Mesendoderm (in vitro differentiated cells): ENCODE data around the gene ADAMTS9.
A peak's percentile ranks its signal among the peaks of the same experiment; 100 is the strongest.

Experiments
- DNase-seq: peaks from one replicate; pipeline ENCODE4 v3.0.0; 2013
- H2AK5ac ChIP-seq: 2 replicates; pipeline ENCODE4 v1.6.1; 2013; ENCODE audit warnings: low read length, inconsistent platforms
- H2BK120ac ChIP-seq: 2 replicates; pipeline ENCODE4 v1.6.1; 2013; ENCODE audit warnings: low read depth, mild to moderate bottlenecking, low read length, moderate library complexity, mixed read lengths
- H2BK15ac ChIP-seq: replicated peaks from 2 replicates; pipeline ENCODE4 v1.6.1; 2013; ENCODE audit warnings: low read depth, mild to moderate bottlenecking, moderate library complexity
- H2BK5ac ChIP-seq: 2 replicates; pipeline ENCODE4 v1.6.1; 2013; ENCODE audit warnings: low read length, inconsistent platforms
- H3K18ac ChIP-seq: 2 replicates; pipeline ENCODE4 v1.6.1; 2013; ENCODE audit warnings: mild to moderate bottlenecking, low read length, mixed read lengths
- H3K23ac ChIP-seq: one replicate; pipeline ENCODE4 v1.6.1; 2013; ENCODE audit warnings: low read length
- H3K27ac ChIP-seq: 2 replicates; pipeline ENCODE4 v1.5.1; 2013; ENCODE audit warnings: low read depth, mild to moderate bottlenecking, inconsistent platforms, low read length, moderate library complexity
- H3K27me3 ChIP-seq: 2 replicates; pipeline ENCODE4 v1.6.1; 2013; ENCODE audit warnings: low read length, control low read depth, mild to moderate bottlenecking, inconsistent platforms; ENCODE audit not compliant: insufficient read depth, poor library complexity
- H3K36me3 ChIP-seq: 2 replicates; pipeline ENCODE4 v1.6.1; 2013; ENCODE audit warnings: low read length, inconsistent platforms; ENCODE audit not compliant: control insufficient read depth, insufficient read depth
- H3K4ac ChIP-seq: one replicate; pipeline ENCODE4 v1.6.1; 2013; ENCODE audit warnings: low read depth, mild to moderate bottlenecking, low read length, moderate library complexity
- H3K4me1 ChIP-seq: 2 replicates; pipeline ENCODE4 v1.6.1; 2013; ENCODE audit warnings: low read depth, low read length, inconsistent platforms; ENCODE audit not compliant: control insufficient read depth
- H3K4me2 ChIP-seq: 2 replicates; pipeline ENCODE4 v1.6.1; 2013; ENCODE audit warnings: low read length
- H3K4me3 ChIP-seq: 2 replicates; pipeline ENCODE4 v1.5.1; 2013; ENCODE audit warnings: mild to moderate bottlenecking, low read length
- H3K56ac ChIP-seq: one replicate; pipeline ENCODE4 v1.6.1; 2013; ENCODE audit warnings: low read length
- H3K79me1 ChIP-seq: 2 replicates; pipeline ENCODE4 v1.6.1; 2013; ENCODE audit warnings: low read length, inconsistent platforms
- H3K79me2 ChIP-seq: 2 replicates; pipeline ENCODE4 v1.6.1; 2013; ENCODE audit warnings: mild to moderate bottlenecking, low read length; ENCODE audit not compliant: control insufficient read depth, insufficient read depth
- H3K9ac ChIP-seq: 2 replicates; pipeline ENCODE4 v1.6.1; 2013; ENCODE audit warnings: low read length, inconsistent platforms
- H4K5ac ChIP-seq: one replicate; pipeline ENCODE4 v1.6.1; 2013; ENCODE audit warnings: low read length
- H4K8ac ChIP-seq: one replicate; pipeline ENCODE4 v1.6.1; 2013; ENCODE audit warnings: low read depth, mild to moderate bottlenecking, control low read depth, low read length, moderate library complexity
- WGBS: extraction: QIAGEN DNeasy Blood & Tissue Kit; methylation state at CpG from one replicate; pipeline ENCODE4 v1.1.7; 2013; ENCODE audit warnings: low lambda C conversion rate, missing lambda C conversion rate; ENCODE audit not compliant: insufficient coverage; ENCODE audit errors: extremely low coverage; 5-methylcytosine and 5-hydroxymethylcytosine counted together

The ADAMTS9 gene

DNA sequence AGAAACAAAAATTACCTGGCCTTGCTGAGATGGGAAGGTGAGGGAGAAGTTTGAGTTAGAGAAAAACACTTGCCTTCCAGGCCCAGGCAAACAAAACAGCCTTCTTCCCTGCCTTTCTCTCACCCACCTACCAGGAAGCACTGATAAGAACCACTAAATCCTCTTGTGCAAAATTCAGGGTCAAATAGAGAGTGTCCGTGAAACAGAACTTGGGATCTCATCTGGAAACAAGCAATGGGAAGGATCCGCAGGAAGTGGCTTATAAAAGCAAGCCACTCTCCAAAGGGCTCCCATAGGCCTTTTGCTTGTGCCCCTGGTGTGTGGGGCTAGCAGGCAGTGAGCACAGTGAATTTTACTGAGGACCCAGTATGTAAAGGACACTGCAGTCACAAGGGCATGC is 11.0 kb downstream of the ADAMTS9 start:
- H2BK15ac ChIP-seq, result no peak overlapping the region
- peak overlapping the region; percentile 40 for H3K56ac ChIP-seq
- H3K9ac ChIP-seq, result no peak overlapping the region
- H4K5ac ChIP-seq, result no peak overlapping the region
- no peak overlapping the region for H3K18ac ChIP-seq
- H4K8ac ChIP-seq, result no peak overlapping the region
- no peak overlapping the region for H3K4ac ChIP-seq
- no peak overlapping the region for H2AK5ac ChIP-seq
- H2BK120ac ChIP-seq, result no peak overlapping the region
- peaks cover 2% of the 10 kb centered on the region for H3K79me1 ChIP-seq
- H3K27ac ChIP-seq, result no peak overlapping the region
- peak overlapping the region; percentile 53 for H2BK5ac ChIP-seq
- no peaks in the 10 kb centered on the region for H3K79me2 ChIP-seq
- no peak overlapping the region for H3K4me2 ChIP-seq
- no peak overlapping the region for H3K4me3 ChIP-seq
- H3K23ac ChIP-seq, result no peak overlapping the region
- WGBS, result no CpG with 5 or more reads among the region's 2 CpGs
- DNase-seq, result peak; percentile 69
- H3K36me3 ChIP-seq, result no peaks in the 10 kb centered on the region
- H3K4me1 ChIP-seq, result peaks cover 17% of the 10 kb centered on the region
- H3K27me3 ChIP-seq, result peaks cover 1% of the 10 kb centered on the region

GRCh38 chr3:64675687-64676247 is 12.0 kb downstream of the ADAMTS9 start:
- Histone ChIP-seq H4K8ac (no peak overlapping the region), H4K5ac (no peak overlapping the region), H3K4me2 (no peak overlapping the region), H3K4ac (no peak overlapping the region), H2BK15ac (peak overlapping the region; percentile 27), H3K4me1 (peaks cover 17% of the 10 kb centered on the region), H3K18ac (no peak overlapping the region), H2BK5ac (no peak overlapping the region), H3K56ac (no peak overlapping the region), H3K9ac (no peak overlapping the region), H2AK5ac (no peak overlapping the region), H3K79me2 (no peaks in the 10 kb centered on the region), H3K27me3 (no peaks in the 10 kb centered on the region), H3K27ac (no peak overlapping the region), H3K23ac (no peak overlapping the region), H2BK120ac (peak overlapping the region; percentile 82), H3K79me1 (peaks cover 2% of the 10 kb centered on the region), H3K4me3 (no peak overlapping the region), H3K36me3 (no peaks in the 10 kb centered on the region)
- DNase-seq, result no peak
- WGBS, result no CpG with 5 or more reads among the region's 1 CpG

- Histone ChIP-seq H3K4me3 (no peak overlapping the region), H3K79me2 (no peaks in the 10 kb centered on the region), H4K8ac (no peak overlapping the region), H3K4ac (peak overlapping the region; percentile 68), H3K36me3 (no peaks in the 10 kb centered on the region), H3K23ac (no peak overlapping the region), H3K56ac (peak overlapping the region; percentile 59), H3K18ac (peak overlapping the region; percentile 51), H3K4me2 (no peak overlapping the region), H3K9ac (peak overlapping the region; percentile 18), H2BK120ac (no peak overlapping the region), H4K5ac (no peak overlapping the region), H2AK5ac (peak overlapping the region; percentile 18), H3K27ac (no peak overlapping the region), H3K4me1 (peaks cover 17% of the 10 kb centered on the region), H3K79me1 (peaks cover 2% of the 10 kb centered on the region), H3K27me3 (no peaks in the 10 kb centered on the region), H2BK15ac (no peak overlapping the region), H2BK5ac (peak overlapping the region; percentile 27)
- no CpG with 5 or more reads among the region's 4 CpGs for WGBS
- peak; percentile 62 for DNase-seq
Observed at GRCh38 chr3:64674591-64675076, 13.2 kb downstream of the ADAMTS9 start.

- Histone ChIP-seq H3K56ac (peak overlapping the region; percentile 57), H3K36me3 (no peaks in the 10 kb centered on the region), H3K27ac (no peak overlapping the region)
Observed at GRCh38 chr3:64673159-64673715, 14.6 kb downstream of the ADAMTS9 start.

GRCh38 chr3:64668582-64669510 is 19.0 kb downstream of the ADAMTS9 start:
- no peaks in the 10 kb centered on the region for H3K27me3 ChIP-seq
- no peak overlapping the region for H4K8ac ChIP-seq
- WGBS, result no CpG with 5 or more reads among the region's 10 CpGs
- no peak overlapping the region for H2BK120ac ChIP-seq
- H3K36me3 ChIP-seq, result no peaks in the 10 kb centered on the region
- no peak overlapping the region for H3K56ac ChIP-seq
- no peaks in the 10 kb centered on the region for H3K79me2 ChIP-seq
- no peak overlapping the region for H4K5ac ChIP-seq
- no peaks in the 10 kb centered on the region for H3K4me1 ChIP-seq
- H3K27ac ChIP-seq, result no peak overlapping the region
- no peak overlapping the region for H3K9ac ChIP-seq
- H3K4ac ChIP-seq, result no peak overlapping the region
- peak overlapping the region; percentile 51 for H3K23ac ChIP-seq
- no peak overlapping the region for H2BK5ac ChIP-seq
- H2AK5ac ChIP-seq, result no peak overlapping the region
- DNase-seq, result peak; percentile 11
- no peak overlapping the region for H3K4me2 ChIP-seq
- H3K18ac ChIP-seq, result no peak overlapping the region
- no peak overlapping the region for H2BK15ac ChIP-seq
- H3K4me3 ChIP-seq, result no peak overlapping the region
- peaks cover 2% of the 10 kb centered on the region for H3K79me1 ChIP-seq

More at GRCh38 chr3:64673159-64673715, 14.6 kb downstream of the ADAMTS9 start:
- Histone ChIP-seq H3K4ac (no peak overlapping the region), H2BK5ac (no peak overlapping the region), H2BK15ac (no peak overlapping the region), H4K5ac (no peak overlapping the region), H3K4me2 (no peak overlapping the region), H3K27me3 (no peaks in the 10 kb centered on the region), H3K79me1 (peaks cover 2% of the 10 kb centered on the region), H2AK5ac (peak overlapping the region; percentile 29), H2BK120ac (no peak overlapping the region), H4K8ac (no peak overlapping the region), H3K18ac (no peak overlapping the region), H3K4me3 (no peak overlapping the region), H3K79me2 (no peaks in the 10 kb centered on the region), H3K23ac (no peak overlapping the region), H3K9ac (no peak overlapping the region), H3K4me1 (peaks cover 12% of the 10 kb centered on the region)
- WGBS, result no CpG with 5 or more reads among the region's 7 CpGs
- no peak for DNase-seq
